ENCODE results near the gene RING1.

RING1 gene

DNA sequence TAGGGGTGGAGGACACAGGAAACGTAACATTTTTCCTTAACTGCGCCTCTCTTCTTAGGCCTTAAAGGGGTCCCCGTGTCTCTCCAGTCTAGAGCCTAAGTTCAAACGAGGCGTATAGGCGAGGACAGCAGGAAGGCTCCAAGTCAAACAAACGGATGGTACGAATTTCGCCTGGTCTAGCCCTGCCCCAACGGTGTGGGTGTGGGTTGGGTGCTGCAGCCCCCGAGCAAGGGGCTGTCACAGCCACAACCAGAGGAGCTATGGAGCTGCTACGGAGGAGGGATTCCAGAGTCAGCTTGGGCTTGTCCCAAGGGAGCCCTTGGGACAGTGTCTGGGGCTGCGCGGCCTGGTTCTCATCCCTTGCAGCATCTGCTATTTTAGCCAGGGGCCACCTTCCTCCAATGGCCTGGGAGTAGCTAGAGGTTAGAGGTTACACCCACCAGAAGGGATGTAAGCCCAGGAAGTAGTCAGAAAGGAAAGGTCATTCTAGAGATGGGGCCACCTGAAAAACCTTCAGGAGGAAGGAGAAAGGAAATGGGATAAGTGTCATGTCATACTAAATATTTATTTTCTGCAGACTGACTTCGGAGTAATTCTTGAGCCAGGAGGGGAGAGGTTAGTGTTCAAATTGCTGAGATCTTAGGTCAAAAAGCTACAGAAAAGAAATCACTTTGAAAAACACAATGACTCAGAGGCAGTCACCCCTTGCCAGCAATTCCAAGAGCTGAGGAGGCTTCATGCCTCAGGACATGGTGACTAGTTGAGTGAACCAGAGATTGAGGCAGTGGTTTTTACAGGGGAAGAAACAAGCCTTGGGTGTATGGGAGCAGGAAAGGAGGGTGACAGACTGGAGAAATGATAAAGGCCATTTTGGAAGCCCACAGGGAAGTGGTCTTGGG, 41.7 kb downstream of the RING1 start:
- DNase-seq, result no peak

DNA sequence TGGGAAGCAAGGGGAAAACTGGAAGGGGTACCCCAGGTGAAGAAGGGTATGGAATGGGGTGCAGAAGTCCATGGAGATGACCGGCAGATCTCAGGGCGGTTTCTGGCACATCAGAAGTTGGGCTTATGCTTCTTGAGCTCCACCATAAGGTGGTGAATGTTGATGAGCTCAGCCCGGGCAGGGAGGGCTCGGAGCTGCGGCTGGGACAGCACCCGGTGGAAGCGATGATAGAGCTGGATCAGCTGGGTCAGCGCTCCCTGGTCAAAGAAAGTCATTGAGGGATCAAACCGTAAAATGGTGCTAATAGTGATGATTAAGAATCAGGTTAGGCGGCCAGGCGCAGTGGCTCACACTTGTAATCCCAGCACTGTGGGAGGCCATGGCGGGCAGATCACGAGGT, 42.4 kb downstream of the RING1 start:
- DNase-seq, result no peak

DNA sequence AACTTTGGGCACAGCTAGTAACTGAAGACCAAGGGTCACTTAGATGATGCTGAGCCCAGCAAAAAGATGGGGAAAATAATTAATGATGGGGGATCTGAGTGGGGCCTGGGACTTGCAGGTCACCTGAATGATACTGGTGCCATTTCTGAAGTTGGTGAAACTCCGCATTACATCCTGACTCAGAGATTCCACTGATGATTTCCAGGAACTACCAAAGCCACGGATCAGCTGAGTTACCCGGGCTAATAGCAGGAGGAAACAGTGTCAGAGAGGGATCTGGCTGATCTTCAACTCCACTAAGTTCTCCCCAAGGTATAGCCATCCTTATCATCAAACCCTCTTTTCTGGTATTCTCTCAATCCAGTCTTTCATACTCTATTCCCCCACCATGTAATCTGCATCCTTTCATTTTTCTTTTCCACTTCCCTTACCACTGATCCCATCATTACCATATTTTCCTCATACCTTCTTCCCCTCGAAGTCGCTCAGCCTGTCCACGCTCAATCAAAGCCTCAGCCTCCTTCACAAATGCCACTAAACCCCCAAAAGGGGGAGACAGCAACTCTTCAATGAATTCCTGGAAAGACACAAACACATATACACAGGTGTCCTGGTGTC, 43.2 kb downstream of the RING1 start:
- no peak for DNase-seq

DNA sequence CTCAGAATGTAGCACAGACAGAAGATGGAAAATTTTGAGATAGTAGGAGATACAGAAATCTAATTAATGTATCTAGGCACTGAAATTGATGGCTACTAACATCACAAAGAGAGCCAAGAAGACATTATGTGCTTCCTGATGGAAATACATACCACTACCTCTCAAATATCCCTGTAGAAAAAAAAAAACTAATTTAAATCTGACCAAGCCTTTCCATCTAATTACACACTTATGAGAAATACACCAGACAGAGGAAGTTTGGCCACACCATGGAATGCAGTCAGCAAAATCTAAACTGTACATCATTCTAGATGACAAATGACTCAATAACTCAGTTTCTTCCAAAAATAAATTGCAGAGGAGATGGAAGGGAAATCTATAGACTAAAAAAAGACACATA, 44.5 kb downstream of the RING1 start:
- no peak for DNase-seq

DNA sequence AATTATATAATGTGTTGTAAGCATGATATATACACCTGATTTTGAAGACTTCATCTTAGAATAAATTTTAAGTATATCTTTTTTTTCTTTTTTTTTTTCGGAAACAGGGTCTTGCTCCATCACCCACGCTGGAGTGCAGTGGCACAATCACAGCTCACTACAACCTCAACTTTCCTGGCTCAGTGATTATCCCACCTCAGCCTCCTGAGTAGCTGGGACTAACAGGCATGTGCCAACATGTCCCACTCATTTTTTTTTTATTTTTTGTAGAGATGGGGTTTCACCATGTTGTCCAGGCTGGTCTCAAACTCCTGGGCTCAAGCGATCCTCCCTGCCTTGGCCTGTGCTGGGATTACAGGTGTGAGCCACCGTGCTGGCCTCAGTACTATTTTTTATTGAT, 46.3 kb downstream of the RING1 start:
- DNase-seq, result no peak

DNA sequence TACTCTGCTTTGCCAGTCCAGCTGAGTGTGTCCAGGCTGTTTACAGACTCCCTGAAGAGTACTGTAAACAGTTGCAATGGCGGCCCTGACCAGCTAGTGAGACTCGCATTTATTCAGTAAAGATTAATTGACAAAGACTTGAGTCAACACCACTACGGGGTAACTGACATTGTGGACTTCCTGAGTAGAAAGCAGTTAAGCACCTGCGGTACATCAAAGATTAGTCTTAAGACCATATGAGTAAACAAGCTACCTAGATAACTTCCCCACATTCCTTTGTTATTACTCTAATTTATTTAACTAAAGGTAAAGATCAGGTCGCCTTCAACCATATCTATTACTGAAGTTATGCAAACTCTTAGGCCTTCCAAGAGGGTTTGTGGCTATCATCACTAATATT, 50.7 kb downstream of the RING1 start:
- DNase-seq, result no peak
